Panc1 (cell line): Measurements from ENCODE around the gene CNGB1. TPM values are rescaled to one million over a fixed set of nuclear protein-coding genes. Genes with fewer than 3 reads are reported as not detected.

Experiments used
- ATAC-seq: fragments of 200-7000 bp; cut with Tn5 transposase; 2 replicates; pipeline ENCODE4 v1.9.1; 2020; ENCODE audit warnings: mild to moderate bottlenecking, moderate library complexity
- BruUV-seq: library from RNA; stranded (reverse); fragments of 400-500 nt; replicated peaks from 2 replicates; lab custom pipeline; 2021; lab: Mats Ljungman, UMichigan
- CTCF ChIA-PET: fragments of 300-600 bp; sonication (Branson Sonifier 250); formaldehyde crosslinking; loops from one replicate; lab custom pipeline; 2022; ENCODE audit warnings: antibody characterized with exemption; lab: Charles Lee
- POLR2A ChIA-PET: fragments of 300-600 bp; sonication (Branson Sonifier 250); formaldehyde crosslinking; loops from one replicate; lab custom pipeline; 2022; ENCODE audit warnings: antibody characterized with exemption; lab: Charles Lee
- DNase-seq: peaks from one replicate; pipeline ENCODE4 v3.0.0-alpha.2; 2010; ENCODE audit warnings: low read depth, low spot score
- H3K27ac ChIP-seq: 2 replicates; pipeline ENCODE4 v1.5.1; 2011; ENCODE audit warnings: mild to moderate bottlenecking, low read length, inconsistent platforms
- H3K27me3 ChIP-seq: fragments of 200-500 bp; sonication (Bioruptor generic); 2 replicates; pipeline ENCODE4 v1.6.0; 2014; ENCODE audit warnings: low read length, inconsistent platforms; ENCODE audit not compliant: control insufficient read depth, insufficient read depth
- H3K36me3 ChIP-seq: fragments of 200-500 bp; sonication (Bioruptor generic); 2 replicates; pipeline ENCODE4 v1.5.1; 2014; ENCODE audit warnings: inconsistent platforms, mild to moderate bottlenecking, low read length, moderate library complexity; ENCODE audit not compliant: control insufficient read depth, insufficient read depth
- H3K4me1 ChIP-seq: 2 replicates; pipeline ENCODE4 v1.5.1; 2011; ENCODE audit warnings: inconsistent platforms, mild to moderate bottlenecking, low read length, moderate library complexity; ENCODE audit not compliant: control insufficient read depth, insufficient read depth
- H3K4me3 ChIP-seq, 2 experiments: 2 replicates each; pipeline ENCODE4 v1.5.1; 2011 to 2012; ENCODE audit warnings: low read depth in 2 of 2, low read length in 2 of 2, mild to moderate bottlenecking in 2 of 2, inconsistent platforms in 1 of 2, moderate library complexity in 1 of 2
- H3K9me3 ChIP-seq: fragments of 200-500 bp; sonication (Bioruptor generic); 2 replicates; pipeline ENCODE4 v1.5.1; 2014; ENCODE audit warnings: low read depth, mild to moderate bottlenecking, inconsistent platforms, low read length, moderate library complexity; ENCODE audit not compliant: control insufficient read depth, insufficient read depth
- CTCF ChIP-seq: fragments of 450-650 bp; IDR thresholded peaks from 2 replicates; pipeline ENCODE4 v1.5.1; 2017; ENCODE audit warnings: mild to moderate bottlenecking
- POLR2AphosphoS5 ChIP-seq: IDR thresholded peaks from 2 replicates; pipeline ENCODE4 v1.6.1; 2012; ENCODE audit warnings: mild to moderate bottlenecking, low read depth, low read length, moderate library complexity
- REST ChIP-seq, 2 experiments: IDR thresholded peaks; 2 replicates each; pipeline ENCODE4 v1.6.1; 2011 to 2012; ENCODE audit warnings: low read depth in 2 of 2, control low read depth in 1 of 2, low read length in 1 of 2, mild to moderate bottlenecking in 1 of 2, moderate library complexity in 1 of 2; ENCODE audit not compliant: insufficient read depth in 1 of 2
- SIN3A ChIP-seq: IDR thresholded peaks from 2 replicates; pipeline ENCODE4 v1.6.1; 2012; ENCODE audit warnings: low read depth, mild to moderate bottlenecking, low read length, moderate library complexity, borderline replicate concordance; ENCODE audit not compliant: insufficient read depth
- TCF7L2 ChIP-seq: IDR thresholded peaks from 2 replicates; pipeline ENCODE4 v1.6.1; 2011; ENCODE audit warnings: mild to moderate bottlenecking, low read depth, low read length, inconsistent platforms
- in situ Hi-C: cut with HindIII; loops from 2 replicates; pipeline ENCODE4 v1.10.0; 2016; ENCODE audit warnings: low sequenced_read_pairs, low pct_unique_long_range_greater_than_20kb
- intact Hi-C: fragments of 100-400 bp; cut with micrococcal nuclease; formaldehyde crosslinking; loops from one replicate; pipeline ENCODE4 v1.10.0; 2022; ENCODE audit not compliant: unreplicated experiment
- total RNA-seq: library from RNA; stranded (reverse); gene quantifications from one replicate; pipeline ENCODE4 v1.2.1, GENCODE V29; 2021; ENCODE audit not compliant: unreplicated experiment

Gene CNGB1
- total RNA-seq, 1 experiment from 2014 or later, result not detected

GRCh38 chr16:57882792-57883191 is 88.1 kb downstream of the CNGB1 start:
- ChIA-PET CTCF (no interaction called here), POLR2A (no interaction called here)
- Histone ChIP-seq H3K27me3 (peaks cover 4% of the 10 kb centered on the region; the same call in 1 of the 2 replicates), H3K27ac (no peak overlapping the region), H3K4me3 (no peak overlapping the region), H3K9me3 (no peaks in the 10 kb centered on the region), H3K4me1 (no peaks in the 10 kb centered on the region; the same call in 1 of the 2 replicates), H3K36me3 (no peaks in the 10 kb centered on the region)
- intact Hi-C loops (no loop called here), in situ Hi-C loops (no loop called here)
- DNase-seq (no peak), ATAC-seq (no peak)
- no peak for TF ChIP-seq TCF7L2
- TF ChIP-seq POLR2AphosphoS5, result no peak
- TF ChIP-seq REST (IDR thresholded peaks at IDR 0.05; ENCODE audit: insufficient read depth in 1 of 2, low read depth in 2 of 2, low read length in 1 of 2), result no peak
- TF ChIP-seq SIN3A, result no peak
- no peak for TF ChIP-seq CTCF
- BruUV-seq, result no TSS peak

GRCh38 chr16:57882206-57882605 is 88.7 kb downstream of the CNGB1 start:
- intact Hi-C loops (no loop called here), in situ Hi-C loops (no loop called here)
- ChIA-PET CTCF (interaction anchor here (0.6 kb wide), 1 partner anchor 23 kb away, joined by 4 read pairs; no protein-coding TSS in a partner anchor), POLR2A (no interaction called here)
- H3K36me3 ChIP-seq, result no peaks in the 10 kb centered on the region
- no peak for ATAC-seq
- H3K27ac ChIP-seq, result no peak overlapping the region
- no peaks in the 10 kb centered on the region for H3K9me3 ChIP-seq
- no TSS peak for BruUV-seq
- H3K27me3 ChIP-seq, result peaks cover 4% of the 10 kb centered on the region; the same call in 1 of the 2 replicates
- no peak overlapping the region for H3K4me3 ChIP-seq
- no peaks in the 10 kb centered on the region; the same call in 1 of the 2 replicates for H3K4me1 ChIP-seq
- no peak for DNase-seq
- no peak for TF ChIP-seq CTCF
- TF ChIP-seq POLR2AphosphoS5, result no peak
- no peak for TF ChIP-seq REST (IDR thresholded peaks at IDR 0.05; ENCODE audit: insufficient read depth in 1 of 2, low read depth in 2 of 2, low read length in 1 of 2)
- no peak for TF ChIP-seq TCF7L2
- no peak for TF ChIP-seq SIN3A
